Right lobe of liver (tissue), 6 donors: Measurements from ENCODE around the gene DCDC1. TPM values are rescaled to one million over a fixed set of nuclear protein-coding genes. Genes with fewer than 3 reads are reported as not detected.

Source experiments
- ATAC-seq, 4 donors: fragments of 200-7000 bp; cut with Tn5 transposase; one replicate each; pipeline ENCODE4 v1.9.1; 2020; ENCODE audit warnings: mild to moderate bottlenecking in 4 of 4, moderate library complexity in 4 of 4
- DNase-seq, 3 donors: peaks; one replicate each; pipeline ENCODE4 v3.0.0-alpha.2; 2020
- H3K27ac ChIP-seq, 3 donors: fragments of 200-600 bp; one replicate each; pipeline ENCODE4 v1.8.0; 2022
- H3K27me3 ChIP-seq, 2 donors: fragments of 200-600 bp; one replicate each; pipeline ENCODE4 v1.8.0; 2022
- H3K36me3 ChIP-seq, 4 donors: fragments of 200-600 bp; sonication (generic) in 1 of 4; one replicate each; pipeline versions ENCODE4 v1.5.1 to v1.8.0; 2017 to 2022; ENCODE audit warnings: control low read depth in 1 of 4
- H3K4me1 ChIP-seq, 4 donors: fragments of 200-600 bp; sonication (generic) in 1 of 4; one replicate each; pipeline versions ENCODE4 v1.5.1 to v1.8.0; 2017 to 2022; ENCODE audit warnings: control low read depth in 1 of 4
- H3K4me3 ChIP-seq, 3 donors: fragments of 200-600 bp; one replicate each; pipeline ENCODE4 v1.8.0; 2022
- H3K9me3 ChIP-seq, 4 donors: fragments of 200-600 bp; sonication (generic) in 1 of 4; one replicate each; pipeline versions ENCODE4 v1.5.1 to v1.8.0; 2017 to 2022; ENCODE audit warnings: control low read depth in 1 of 4
- POLR2A ChIP-seq: fragments of 450-650 bp; IDR thresholded peaks from one replicate; pipeline ENCODE4 v1.6.1; 2017; ENCODE audit warnings: antibody characterized with exemption, mild to moderate bottlenecking
- WGBS: methylation state at CpG from one replicate; pipeline ENCODE4 v1.1.6; 2018; ENCODE audit warnings: low coverage, low lambda C conversion rate; ENCODE audit not compliant: insufficient coverage; ENCODE audit errors: missing lambda C conversion rate; 5-methylcytosine and 5-hydroxymethylcytosine counted together
- intact Hi-C, 2 donors: fragments of 100-400 bp; cut with DNase I; formaldehyde crosslinking; loops; one replicate each; pipeline versions ENCODE4 v1.11.2 to v1.14.1; 2022
- total RNA-seq, 6 experiments: library from RNA; depleted of rRNA in 2 of 6; stranded (reverse); fragments of >200 nt in 2 of 6; fragmentation: NEBNext Ultra II Directional in 3 of 6; extraction: Animal tissue kit (Norgen Biotek cat#: 25700) in 3 of 6; gene quantifications; one replicate each; pipeline versions ENCODE4 v1.1.0 to v1.2.4, GENCODE V29; 2016 to 2023
- TF ChIP-seq, protein P1 (sequence below), 4 donors: fragments of 200-600 bp in 3 of 4; fragments of 450-650 bp in 1 of 4; IDR thresholded peaks; one replicate each; pipeline versions ENCODE4 v1.5.1 to v1.8.0; 2016 to 2022; ENCODE audit warnings: antibody characterized with exemption in 4 of 4, mild to moderate bottlenecking in 2 of 4
- donor health status: DM: no; HTN: yes; CAD: no.
- donor health status: DM: no; HTN: no; CAD: no.
- donor health status: DM: no; HTN: no; CAD: no.
- donor health status: DM: no; HTN: yes; CAD: no.
- donor health status: DM: no; HTN: yes; CAD: no.

DCDC1 gene
- total RNA-seq, 6 experiments from 2014 or later: 1.9 to 4.8 (median 2.6) TPM

GRCh38 chr11:31096191-31096805 is 273.2 kb downstream of the DCDC1 start:
- Histone ChIP-seq H3K9me3 (no peaks in the 10 kb centered on the region), H3K4me3 (no peak overlapping the region), H3K36me3 (no peaks in the 10 kb centered on the region), H3K27ac (no peak overlapping the region), H3K4me1 (no peaks in the 10 kb centered on the region), H3K27me3 (no peaks in the 10 kb centered on the region)
- intact Hi-C loops: no loop called here
- ATAC-seq: no peak
- no peak for TF ChIP-seq POLR2A
- TF ChIP-seq, protein P1, sequence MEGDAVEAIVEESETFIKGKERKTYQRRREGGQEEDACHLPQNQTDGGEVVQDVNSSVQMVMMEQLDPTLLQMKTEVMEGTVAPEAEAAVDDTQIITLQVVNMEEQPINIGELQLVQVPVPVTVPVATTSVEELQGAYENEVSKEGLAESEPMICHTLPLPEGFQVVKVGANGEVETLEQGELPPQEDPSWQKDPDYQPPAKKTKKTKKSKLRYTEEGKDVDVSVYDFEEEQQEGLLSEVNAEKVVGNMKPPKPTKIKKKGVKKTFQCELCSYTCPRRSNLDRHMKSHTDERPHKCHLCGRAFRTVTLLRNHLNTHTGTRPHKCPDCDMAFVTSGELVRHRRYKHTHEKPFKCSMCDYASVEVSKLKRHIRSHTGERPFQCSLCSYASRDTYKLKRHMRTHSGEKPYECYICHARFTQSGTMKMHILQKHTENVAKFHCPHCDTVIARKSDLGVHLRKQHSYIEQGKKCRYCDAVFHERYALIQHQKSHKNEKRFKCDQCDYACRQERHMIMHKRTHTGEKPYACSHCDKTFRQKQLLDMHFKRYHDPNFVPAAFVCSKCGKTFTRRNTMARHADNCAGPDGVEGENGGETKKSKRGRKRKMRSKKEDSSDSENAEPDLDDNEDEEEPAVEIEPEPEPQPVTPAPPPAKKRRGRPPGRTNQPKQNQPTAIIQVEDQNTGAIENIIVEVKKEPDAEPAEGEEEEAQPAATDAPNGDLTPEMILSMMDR (IDR thresholded peaks at IDR 0.05): no peak
- DNase-seq: no peak
- 47% methylated on average over 2 of the region's 2 CpGs for WGBS

DNA sequence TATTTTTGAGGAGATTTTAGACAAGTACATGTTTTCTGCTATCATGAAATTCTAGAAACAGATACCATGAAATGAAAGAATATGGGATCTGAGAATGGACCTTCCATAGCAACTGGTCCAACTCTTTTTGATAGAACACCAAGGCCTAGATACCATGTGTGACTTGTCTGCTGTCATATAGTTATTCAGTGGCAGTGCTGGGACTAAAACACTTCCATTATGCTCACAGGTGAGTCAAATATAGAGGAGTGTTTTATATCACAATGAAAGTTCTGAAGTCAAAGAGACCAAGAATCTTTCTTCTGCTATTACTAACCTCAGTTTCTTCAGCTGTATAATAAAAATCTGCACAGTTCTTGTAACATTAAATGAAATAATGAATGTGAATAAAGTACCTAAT is 276.9 kb downstream of the DCDC1 start:
- intact Hi-C loops: no loop called here

GRCh38 chr11:31089117-31089516 is 280.4 kb downstream of the DCDC1 start:
- Histone ChIP-seq H3K4me1 (no peaks in the 10 kb centered on the region), H3K27ac (no peak overlapping the region), H3K9me3 (peaks cover 0 to 2% (median 0%) of the 10 kb centered on the region in 4 donors), H3K36me3 (no peaks in the 10 kb centered on the region), H3K4me3 (no peak overlapping the region), H3K27me3 (no peaks in the 10 kb centered on the region)
- TF ChIP-seq, protein P1 (IDR thresholded peaks at IDR 0.05): no peak
- TF ChIP-seq POLR2A: no peak
- DNase-seq (no peak), ATAC-seq (no peak)
- 72% methylated on average over 2 of the region's 2 CpGs for WGBS
- intact Hi-C loops: no loop called here

More for the DNA sequence above, 276.9 kb downstream of the DCDC1 start:
- Histone ChIP-seq H3K4me1 (no peaks in the 10 kb centered on the region), H3K9me3 (peaks cover 0 to 2% (median 0%) of the 10 kb centered on the region in 4 donors), H3K36me3 (no peaks in the 10 kb centered on the region), H3K27ac (no peak overlapping the region), H3K4me3 (no peak overlapping the region), H3K27me3 (no peaks in the 10 kb centered on the region)
- ATAC-seq (no peak), DNase-seq (no peak)
- TF ChIP-seq POLR2A: no peak
- TF ChIP-seq, protein P1 (IDR thresholded peaks at IDR 0.05): no peak

DNA sequence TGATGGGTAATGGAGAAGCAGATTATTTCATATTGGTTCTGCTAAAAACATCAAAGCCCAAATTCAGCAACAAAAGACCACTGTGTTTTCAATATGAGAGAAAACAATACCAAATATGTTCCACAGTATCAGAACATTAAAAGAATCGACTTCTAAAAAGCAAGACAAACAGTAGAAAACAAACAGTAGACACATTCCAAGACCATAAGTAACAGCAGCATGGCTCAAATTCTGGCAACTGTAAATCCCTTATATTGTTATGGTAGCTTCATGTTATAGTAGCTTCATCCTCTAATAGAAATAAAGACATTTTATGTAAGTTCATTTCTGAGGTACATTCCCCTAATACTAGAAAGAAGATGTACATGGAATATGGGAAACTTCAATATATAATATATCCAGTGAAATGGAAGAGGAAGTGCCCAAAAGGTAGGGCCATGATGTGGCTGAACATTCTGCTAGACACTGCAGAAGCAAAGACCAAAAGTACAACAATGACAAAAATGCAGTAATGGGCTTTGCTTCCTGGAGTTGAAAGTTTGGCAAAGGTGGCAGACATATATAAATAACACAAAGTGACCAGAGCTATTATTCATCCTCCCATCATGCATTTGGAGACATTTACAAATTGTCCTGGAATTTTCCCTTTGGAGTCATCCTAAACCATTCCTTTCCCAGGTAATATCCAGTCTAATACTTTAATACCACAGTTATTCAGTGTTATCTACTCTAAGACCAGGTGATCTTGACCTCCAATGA is 299.9 kb downstream of the DCDC1 start:
- Histone ChIP-seq H3K36me3 (no peaks in the 10 kb centered on the region), H3K4me3 (no peak overlapping the region), H3K9me3 (no peaks in the 10 kb centered on the region), H3K4me1 (no peaks in the 10 kb centered on the region), H3K27me3 (no peaks in the 10 kb centered on the region), H3K27ac (no peak overlapping the region)
- intact Hi-C loops: no loop called here
- ATAC-seq: no peak
- 17% methylated on average over 1 of the region's 1 CpG for WGBS
- DNase-seq: no peak
- TF ChIP-seq, protein P1 (IDR thresholded peaks at IDR 0.05): no peak
- TF ChIP-seq POLR2A: no peak
